Endothelial cell (in vitro differentiated cells): Measurements from ENCODE around the gene SERPINI2. TPM values are rescaled to one million over a fixed set of nuclear protein-coding genes. Genes with fewer than 3 reads are reported as not detected.
"Not testable (repeated sequence)": the region's sequence is repeated elsewhere in the genome, so short reads cannot be mapped to it uniquely, and the experiment has no call there.

Experiments used
- DNase-seq: peaks from one replicate; pipeline ENCODE4 v3.0.0; 2021; ENCODE audit warnings: low spot score
- H3K27ac Mint-ChIP-seq: one replicate; pipeline ENCODE4 v1.8.0; 2021; ENCODE audit warnings: mixed read lengths, inconsistent platforms; ENCODE audit not compliant: unreplicated experiment
- H3K27me3 Mint-ChIP-seq: one replicate; pipeline ENCODE4 v1.8.0; 2021; ENCODE audit warnings: mild to moderate bottlenecking, moderate library complexity, mixed read lengths, inconsistent platforms; ENCODE audit not compliant: unreplicated experiment
- H3K36me3 Mint-ChIP-seq: one replicate; pipeline ENCODE4 v1.8.0; 2021; ENCODE audit warnings: mild to moderate bottlenecking, low read depth, mixed read lengths, inconsistent platforms; ENCODE audit not compliant: unreplicated experiment
- H3K4me1 Mint-ChIP-seq: one replicate; pipeline ENCODE4 v1.8.0; 2021; ENCODE audit warnings: mild to moderate bottlenecking, mixed read lengths, inconsistent platforms; ENCODE audit not compliant: unreplicated experiment
- H3K4me3 Mint-ChIP-seq: one replicate; pipeline ENCODE4 v1.8.0; 2021; ENCODE audit warnings: mild to moderate bottlenecking, mixed read lengths, inconsistent platforms; ENCODE audit not compliant: unreplicated experiment
- H3K9me3 Mint-ChIP-seq: one replicate; pipeline ENCODE4 v1.8.0; 2021; ENCODE audit warnings: mixed read lengths, inconsistent platforms; ENCODE audit not compliant: unreplicated experiment
- total RNA-seq: library from RNA; stranded (reverse); fragmentation: NEBNext Ultra II Directional; extraction: Animal tissue kit (Norgen Biotek cat#: 25700); gene quantifications from one replicate; pipeline ENCODE4 v1.2.1, GENCODE V29; 2021; ENCODE audit not compliant: unreplicated experiment
- TF ChIP-seq, protein P1 (sequence below): fragments of 200-600 bp; sonication (generic); IDR thresholded peaks from one replicate; pipeline ENCODE4 v1.5.0; 2021; ENCODE audit warnings: antibody characterized with exemption; ENCODE audit not compliant: unreplicated experiment

The SERPINI2 gene
- total RNA-seq, 1 donor from 2014 or later, result not detected

DNA sequence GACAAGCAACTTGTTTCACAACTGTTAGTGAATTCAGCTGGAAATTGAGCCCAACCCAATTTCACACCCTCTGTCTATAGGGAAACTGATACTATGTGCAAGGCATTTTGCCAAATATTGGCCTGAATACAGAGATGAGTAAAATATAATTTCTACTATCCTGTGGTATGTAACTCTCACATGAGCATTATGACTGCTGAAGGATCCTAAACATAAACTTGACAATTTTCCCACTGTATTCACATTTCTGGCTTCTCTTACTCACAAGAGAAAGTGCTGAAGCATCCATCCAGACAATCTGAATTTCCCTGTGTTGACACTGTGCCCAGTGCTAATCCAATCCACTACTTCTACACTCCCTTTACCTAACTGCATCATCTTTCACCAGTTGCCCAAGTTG lies 28.4 kb downstream of the SERPINI2 start:
- no peaks in the 10 kb centered on the region for H3K27me3 Mint-ChIP-seq
- TF ChIP-seq, protein P1, sequence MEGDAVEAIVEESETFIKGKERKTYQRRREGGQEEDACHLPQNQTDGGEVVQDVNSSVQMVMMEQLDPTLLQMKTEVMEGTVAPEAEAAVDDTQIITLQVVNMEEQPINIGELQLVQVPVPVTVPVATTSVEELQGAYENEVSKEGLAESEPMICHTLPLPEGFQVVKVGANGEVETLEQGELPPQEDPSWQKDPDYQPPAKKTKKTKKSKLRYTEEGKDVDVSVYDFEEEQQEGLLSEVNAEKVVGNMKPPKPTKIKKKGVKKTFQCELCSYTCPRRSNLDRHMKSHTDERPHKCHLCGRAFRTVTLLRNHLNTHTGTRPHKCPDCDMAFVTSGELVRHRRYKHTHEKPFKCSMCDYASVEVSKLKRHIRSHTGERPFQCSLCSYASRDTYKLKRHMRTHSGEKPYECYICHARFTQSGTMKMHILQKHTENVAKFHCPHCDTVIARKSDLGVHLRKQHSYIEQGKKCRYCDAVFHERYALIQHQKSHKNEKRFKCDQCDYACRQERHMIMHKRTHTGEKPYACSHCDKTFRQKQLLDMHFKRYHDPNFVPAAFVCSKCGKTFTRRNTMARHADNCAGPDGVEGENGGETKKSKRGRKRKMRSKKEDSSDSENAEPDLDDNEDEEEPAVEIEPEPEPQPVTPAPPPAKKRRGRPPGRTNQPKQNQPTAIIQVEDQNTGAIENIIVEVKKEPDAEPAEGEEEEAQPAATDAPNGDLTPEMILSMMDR, result no peak
- H3K4me1 Mint-ChIP-seq, result no peaks in the 10 kb centered on the region
- H3K36me3 Mint-ChIP-seq, result no peaks in the 10 kb centered on the region
- H3K4me3 Mint-ChIP-seq, result no peak overlapping the region
- DNase-seq, result no peak
- H3K9me3 Mint-ChIP-seq, result no peaks in the 10 kb centered on the region
- H3K27ac Mint-ChIP-seq, result no peak overlapping the region

- no peak for DNase-seq
- no peak overlapping the region for H3K4me3 Mint-ChIP-seq
- H3K4me1 Mint-ChIP-seq, result no peaks in the 10 kb centered on the region
- no peak overlapping the region for H3K27ac Mint-ChIP-seq
- peaks cover 1% of the 10 kb centered on the region for H3K27me3 Mint-ChIP-seq
- TF ChIP-seq, protein P1, result no peak
- H3K36me3 Mint-ChIP-seq, result no peaks in the 10 kb centered on the region
- H3K9me3 Mint-ChIP-seq, result no peaks in the 10 kb centered on the region
Measured at GRCh38 chr3:167441256-167441655, 32.6 kb downstream of the SERPINI2 start.

GRCh38 chr3:167437428-167438139 lies 36.3 kb downstream of the SERPINI2 start:
- TF ChIP-seq, protein P1, result no peak
- DNase-seq, result no peak
- H3K27ac Mint-ChIP-seq, result no peak overlapping the region
- no peak overlapping the region for H3K4me3 Mint-ChIP-seq
- H3K4me1 Mint-ChIP-seq, result no peaks in the 10 kb centered on the region
- no peaks in the 10 kb centered on the region for H3K9me3 Mint-ChIP-seq
- H3K27me3 Mint-ChIP-seq, result peaks cover 1% of the 10 kb centered on the region
- no peaks in the 10 kb centered on the region for H3K36me3 Mint-ChIP-seq

- not testable (repeated sequence) for H3K36me3 Mint-ChIP-seq, H3K4me3 Mint-ChIP-seq, H3K4me1 Mint-ChIP-seq, H3K27me3 Mint-ChIP-seq, H3K27ac Mint-ChIP-seq, H3K9me3 Mint-ChIP-seq, DNase-seq
Measured at GRCh38 chr3:167426962-167427361, 46.9 kb downstream of the SERPINI2 start.

DNA sequence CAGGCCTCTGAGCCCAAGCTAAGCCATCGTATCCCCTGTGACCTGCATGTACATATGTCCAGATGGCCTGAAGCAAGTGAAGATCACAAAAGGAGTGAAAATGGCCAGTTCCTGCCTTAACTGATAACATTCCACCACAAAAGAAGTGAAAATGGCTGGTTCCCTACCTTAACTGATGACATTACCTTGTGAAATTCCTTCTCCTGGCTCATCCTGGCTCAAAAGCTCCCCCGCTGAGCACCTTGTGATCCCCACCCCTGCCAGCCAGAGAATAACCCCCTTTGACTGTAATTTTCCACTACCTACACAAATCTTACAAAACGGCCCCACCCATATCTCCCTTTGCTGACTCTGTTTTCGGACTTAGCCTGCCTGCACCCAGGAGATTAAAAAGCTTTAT lies 51.4 kb downstream of the SERPINI2 start:
- H3K9me3 Mint-ChIP-seq, H3K4me3 Mint-ChIP-seq, H3K4me1 Mint-ChIP-seq, DNase-seq, H3K27ac Mint-ChIP-seq, H3K27me3 Mint-ChIP-seq, H3K36me3 Mint-ChIP-seq: not testable (repeated sequence)

GRCh38 chr3:167409611-167410010 lies 64.2 kb downstream of the SERPINI2 start:
- H3K9me3 Mint-ChIP-seq, result no peaks in the 10 kb centered on the region
- H3K36me3 Mint-ChIP-seq, result no peaks in the 10 kb centered on the region
- H3K4me3 Mint-ChIP-seq, result no peak overlapping the region
- TF ChIP-seq, protein P1, result no peak
- no peaks in the 10 kb centered on the region for H3K4me1 Mint-ChIP-seq
- H3K27ac Mint-ChIP-seq, result no peak overlapping the region
- no peaks in the 10 kb centered on the region for H3K27me3 Mint-ChIP-seq
- no peak for DNase-seq
